ENCODE data around the gene HES2.
"Not testable (repeated sequence)": the region's sequence is repeated elsewhere in the genome, so short reads cannot be mapped to it uniquely, and the experiment has no call there.

The HES2 gene

GRCh38 chr1:6391951-6392808 lies 27.5 kb downstream of the HES2 start:
- DNase-seq (ENCODE audit: low read depth in 2 of 2, low spot score in 1 of 2): no peak

- DNase-seq (ENCODE audit: low read depth in 2 of 2, low spot score in 1 of 2): no peak
Measured at GRCh38 chr1:6389971-6390370, 29.7 kb downstream of the HES2 start.

GRCh38 chr1:6386371-6386949 lies 33.3 kb downstream of the HES2 start:
- DNase-seq (ENCODE audit: low read depth in 2 of 2, low spot score in 1 of 2): no peak

- DNase-seq (ENCODE audit: low read depth in 2 of 2, low spot score in 1 of 2): no peak
Measured at GRCh38 chr1:6385488-6386191, 34.1 kb downstream of the HES2 start.

- no peak for DNase-seq (ENCODE audit: low read depth in 2 of 2, low spot score in 1 of 2)
Measured at GRCh38 chr1:6384962-6385361, 34.8 kb downstream of the HES2 start.

- DNase-seq (ENCODE audit: low read depth in 2 of 2, low spot score in 1 of 2): no peak
Measured at GRCh38 chr1:6384135-6384534, 35.6 kb downstream of the HES2 start.

GRCh38 chr1:6380037-6380436 lies 39.7 kb downstream of the HES2 start:
- DNase-seq (ENCODE audit: low read depth in 2 of 2, low spot score in 1 of 2): no peak

- DNase-seq (ENCODE audit: low read depth in 2 of 2, low spot score in 1 of 2): no peak
Measured at GRCh38 chr1:6378096-6378746, 41.5 kb downstream of the HES2 start.

- no peak for DNase-seq (ENCODE audit: low read depth in 2 of 2, low spot score in 1 of 2)
Measured at GRCh38 chr1:6373961-6374720, 45.6 kb downstream of the HES2 start.

- not testable (repeated sequence) for DNase-seq (ENCODE audit: low read depth in 2 of 2, low spot score in 1 of 2)
Measured at GRCh38 chr1:6372236-6372635, 47.5 kb downstream of the HES2 start.

- no peak for DNase-seq (ENCODE audit: low read depth in 2 of 2, low spot score in 1 of 2)
Measured at GRCh38 chr1:6370006-6370405, 49.7 kb downstream of the HES2 start.

GRCh38 chr1:6367381-6368012 lies 52.2 kb downstream of the HES2 start:
- no peak for DNase-seq (ENCODE audit: low read depth in 2 of 2, low spot score in 1 of 2)

- no peak for DNase-seq (ENCODE audit: low read depth in 2 of 2, low spot score in 1 of 2)
Measured at GRCh38 chr1:6365047-6365446, 54.7 kb downstream of the HES2 start.

- DNase-seq (ENCODE audit: low read depth in 2 of 2, low spot score in 1 of 2): not testable (repeated sequence)
Measured at GRCh38 chr1:6363085-6363884, 56.4 kb downstream of the HES2 start.
